Esophagus muscularis mucosa (tissue), 3 donors: ENCODE results near the gene ARRDC2.

Experiments
- CTCF ChIP-seq, 3 experiments: fragments of 200-600 bp in 2 of 3; fragments of 450-650 bp in 1 of 3; sonication (generic) in 2 of 3; IDR thresholded peaks; one replicate each; pipeline ENCODE4 v1.5.1; 2017 to 2019; ENCODE audit warnings: antibody characterized with exemption in 3 of 3, mild to moderate bottlenecking in 2 of 3, moderate library complexity in 1 of 3
- EP300 ChIP-seq: sonication (generic); formaldehyde crosslinking; IDR thresholded peaks from one replicate; pipeline ENCODE4 v1.6.1; 2017; ENCODE audit warnings: antibody characterized with exemption

DNA sequence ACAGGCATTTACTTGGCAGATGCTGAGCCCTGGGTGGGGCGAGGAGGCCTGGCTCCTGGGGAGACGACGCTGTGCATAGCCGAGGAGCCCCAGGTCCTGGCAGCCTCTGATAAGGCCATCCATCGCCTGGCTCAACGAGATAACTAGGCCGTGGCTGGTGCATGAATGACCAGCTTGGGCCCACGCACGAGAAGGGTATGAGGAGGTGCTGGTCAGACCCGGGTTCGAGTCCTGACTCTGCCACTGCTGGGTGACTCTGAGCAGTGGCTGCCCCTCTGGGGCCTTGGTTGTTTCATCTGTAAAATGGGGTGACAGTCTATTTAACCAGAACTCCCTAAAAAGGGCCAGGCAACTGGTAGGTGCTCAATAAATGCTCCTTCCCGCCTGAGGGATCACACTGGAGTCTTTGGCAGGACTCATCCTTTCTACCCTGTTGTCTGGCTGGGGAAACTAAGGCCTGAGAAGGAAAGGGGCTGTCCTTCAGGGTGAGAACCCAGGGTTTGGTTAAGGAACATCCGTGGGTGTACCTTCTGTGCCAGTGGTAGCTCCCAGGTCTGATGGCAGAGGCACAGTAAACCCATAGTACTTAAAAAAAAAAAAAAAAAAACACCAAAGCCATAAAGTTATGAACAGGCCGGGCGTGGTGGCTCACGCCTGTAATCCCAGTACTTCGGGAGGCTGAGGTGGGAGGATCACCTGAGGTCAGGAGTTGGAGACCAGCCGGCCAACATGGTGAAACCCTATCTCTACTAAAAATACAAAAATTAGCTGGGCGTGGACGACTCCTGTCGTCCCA is 8.1 kb upstream of the ARRDC2 start:
- no peak for TF ChIP-seq CTCF (IDR thresholded peaks at IDR 0.05)
- no peak for TF ChIP-seq EP300
